CD4-positive, alpha-beta memory T cell (primary cell): ENCODE data around the gene ATXN7L1. TPM values are rescaled to one million over a fixed set of nuclear protein-coding genes. Genes with fewer than 3 reads are reported as not detected.

Experiments
- CTCF ChIA-PET: fragments of 350-600 bp; sonication (Branson Sonifier 250); formaldehyde crosslinking; loops from one replicate; lab custom pipeline; 2021; ENCODE audit warnings: inconsistent platforms; ENCODE audit not compliant: partially characterized antibody; lab: Charles Lee
- POLR2A ChIA-PET: fragments of 350-600 bp; sonication (Branson Sonifier 250); formaldehyde crosslinking; loops from one replicate; lab custom pipeline; 2021; ENCODE audit not compliant: partially characterized antibody; lab: Charles Lee
- DNase-seq, 5 donors: peaks; one replicate each; pipeline versions ENCODE4 v3.0.0 to v3.0.0-alpha.2; 2020 to 2022; ENCODE audit warnings: mixed read lengths in 1 of 5
- H3K27ac ChIP-seq: one replicate; pipeline ENCODE4 v1.7.0; 2013; ENCODE audit warnings: low read depth, low read length
- H3K27me3 ChIP-seq: 2 replicates; pipeline ENCODE4 v1.7.0; 2013; ENCODE audit warnings: mild to moderate bottlenecking, low read length, moderate library complexity; ENCODE audit not compliant: insufficient read depth
- H3K36me3 ChIP-seq: 2 replicates; pipeline ENCODE4 v1.7.0; 2013; ENCODE audit warnings: mild to moderate bottlenecking, low read length, moderate library complexity; ENCODE audit not compliant: insufficient read depth
- H3K4me1 ChIP-seq: 2 replicates; pipeline ENCODE4 v1.7.0; 2013; ENCODE audit warnings: mild to moderate bottlenecking, low read length, moderate library complexity; ENCODE audit not compliant: insufficient read depth
- H3K4me3 ChIP-seq, 2 donors: one replicate each; pipeline ENCODE4 v1.7.0; 2013; ENCODE audit warnings: low read length in 2 of 2, mild to moderate bottlenecking in 1 of 2
- H3K9me3 ChIP-seq, 2 donors: one replicate each; pipeline ENCODE4 v1.7.0; 2013; ENCODE audit warnings: low read length in 2 of 2, control low read depth in 1 of 2; ENCODE audit not compliant: control insufficient read depth in 1 of 2
- H3K27ac Mint-ChIP-seq, 7 donors: one replicate each; pipeline ENCODE4 v1.8.0; 2020 to 2021; ENCODE audit warnings: mixed read lengths in 7 of 7, mild to moderate bottlenecking in 6 of 7, inconsistent platforms in 3 of 7, moderate library complexity in 3 of 7
- H3K27me3 Mint-ChIP-seq, 2 donors: one replicate each; pipeline ENCODE4 v1.8.0; 2020 to 2021; ENCODE audit warnings: mixed read lengths in 2 of 2
- H3K36me3 Mint-ChIP-seq, 2 donors: one replicate each; pipeline ENCODE4 v1.8.0; 2020 to 2021; ENCODE audit warnings: mixed read lengths in 2 of 2, inconsistent platforms in 1 of 2, mild to moderate bottlenecking in 1 of 2
- H3K4me1 Mint-ChIP-seq, 4 donors: one replicate each; pipeline ENCODE4 v1.8.0; 2020 to 2021; ENCODE audit warnings: mixed read lengths in 4 of 4, mild to moderate bottlenecking in 1 of 4
- H3K4me3 Mint-ChIP-seq, 8 donors: one replicate each; pipeline ENCODE4 v1.8.0; 2020 to 2021; ENCODE audit warnings: mixed read lengths in 8 of 8, mild to moderate bottlenecking in 7 of 8, moderate library complexity in 6 of 8, inconsistent platforms in 3 of 8
- H3K9me3 Mint-ChIP-seq, 8 donors: one replicate each; pipeline ENCODE4 v1.8.0; 2020 to 2021; ENCODE audit warnings: mixed read lengths in 8 of 8, mild to moderate bottlenecking in 5 of 8, inconsistent platforms in 3 of 8, moderate library complexity in 1 of 8
- intact Hi-C: fragments of 100-400 bp; cut with micrococcal nuclease; formaldehyde crosslinking; loops from one replicate; pipeline ENCODE4 v1.15.1; 2023
- polyA plus RNA-seq, 2 donors: library from polyadenylated mRNA; unstranded; fragments of 300-500 nt; fragmentation: Illumina TruSeq; gene quantifications; one replicate each; pipeline ENCODE4 v1.2.3, GENCODE V29; 2021
- total RNA-seq, 2 experiments: library from RNA; stranded (reverse); gene quantifications; one replicate each; pipeline ENCODE4 v1.2.3, GENCODE V29; 2021

Gene ATXN7L1
- total and polyA plus RNA-seq, 4 experiments from 2014 or later, result 8.7 to 62.2 (median 42.6) TPM

GRCh38 chr7:105875505-105875904 is 894 bp downstream of the ATXN7L1 start:
- DNase-seq, result no peak
- H3K36me3 ChIP-seq, result no peaks in the 10 kb centered on the region
- POLR2A ChIA-PET, result interaction anchor here (0.6 to 1.0 kb wide), 7 partner anchors 24 to 684 kb away, joined by 3 to 10 read pairs (median 3); no protein-coding TSS in a partner anchor
- Mint-ChIP-seq H3K4me3 (peak overlapping the region; percentile 95 to 100 (median 98)), H3K4me1 (peaks cover 43 to 63% (median 50%) of the 10 kb centered on the region in 4 donors), H3K36me3 (peaks cover 12 to 14% of the 10 kb centered on the region in 2 donors), H3K27ac (peak overlapping the region; percentile 82 to 99 (median 96)), H3K27me3 (no peaks in the 10 kb centered on the region), H3K9me3 (no peaks in the 10 kb centered on the region)
- no peaks in the 10 kb centered on the region for H3K27me3 ChIP-seq
- CTCF ChIA-PET, result interaction anchor here (1.1 to 2.3 kb wide), 3 partner anchors 12 to 115 kb away, joined by 3 to 7 read pairs (median 3); no protein-coding TSS in a partner anchor
- peak overlapping the region; percentile 78 to 92 for H3K4me3 ChIP-seq
- H3K4me1 ChIP-seq, result peaks cover 52% of the 10 kb centered on the region
- no peaks in the 10 kb centered on the region for H3K9me3 ChIP-seq
- peak overlapping the region; percentile 82 for H3K27ac ChIP-seq
- intact Hi-C loops, result loop anchor here (5.0 kb wide), 1 partner anchor 237 kb away; the partner anchor contains the start of gene SYPL1

- intact Hi-C loops, result no loop called here
- ChIA-PET CTCF (interaction anchor here (2.3 kb wide), 1 partner anchor 11 kb away, joined by 7 read pairs; no protein-coding TSS in a partner anchor), POLR2A (interaction anchor here (1.0 kb wide), 1 partner anchor 25 kb away, joined by 3 read pairs; no protein-coding TSS in a partner anchor)
- no peaks in the 10 kb centered on the region for H3K9me3 ChIP-seq
- peak overlapping the region in 5 of 8 donors; percentile 17 to 53 (median 39) for H3K4me3 Mint-ChIP-seq
- no peaks in the 10 kb centered on the region for H3K36me3 ChIP-seq
- H3K27ac ChIP-seq, result no peak overlapping the region
- H3K27ac Mint-ChIP-seq, result peak overlapping the region in 1 of 7 donors; percentile 24
- H3K27me3 ChIP-seq, result no peaks in the 10 kb centered on the region
- H3K9me3 Mint-ChIP-seq, result no peaks in the 10 kb centered on the region
- H3K27me3 Mint-ChIP-seq, result no peaks in the 10 kb centered on the region
- no peak overlapping the region for H3K4me3 ChIP-seq
- peaks cover 14% of the 10 kb centered on the region in 2 donors for H3K36me3 Mint-ChIP-seq
- H3K4me1 Mint-ChIP-seq, result peaks cover 35 to 54% (median 45%) of the 10 kb centered on the region in 4 donors
- no peak for DNase-seq
- peaks cover 38% of the 10 kb centered on the region for H3K4me1 ChIP-seq
Observed at GRCh38 chr7:105874055-105874454, 2.3 kb downstream of the ATXN7L1 start.

- H3K27ac ChIP-seq, result no peak overlapping the region
- H3K36me3 ChIP-seq, result no peaks in the 10 kb centered on the region
- Mint-ChIP-seq H3K27ac (no peak overlapping the region), H3K36me3 (peaks cover 14% of the 10 kb centered on the region in 2 donors), H3K27me3 (no peaks in the 10 kb centered on the region), H3K4me3 (peak overlapping the region in 1 of 8 donors; percentile 16), H3K4me1 (peaks cover 19 to 38% (median 29%) of the 10 kb centered on the region in 4 donors), H3K9me3 (no peaks in the 10 kb centered on the region)
- no peak for DNase-seq
- CTCF ChIA-PET, result interaction anchor here (1.1 to 2.3 kb wide), 4 partner anchors 9 to 112 kb away, joined by 3 to 5 read pairs (median 4); no protein-coding TSS in a partner anchor
- intact Hi-C loops, result no loop called here
- H3K9me3 ChIP-seq, result no peaks in the 10 kb centered on the region
- POLR2A ChIA-PET, result interaction anchor here (1.1 kb wide), 1 partner anchor 181 kb away, joined by 3 read pairs; no protein-coding TSS in a partner anchor
- peaks cover 22% of the 10 kb centered on the region for H3K4me1 ChIP-seq
- no peaks in the 10 kb centered on the region for H3K27me3 ChIP-seq
- no peak overlapping the region for H3K4me3 ChIP-seq
Observed at GRCh38 chr7:105872491-105872890, 3.9 kb downstream of the ATXN7L1 start.

GRCh38 chr7:105871142-105871541 is 5.3 kb downstream of the ATXN7L1 start:
- Mint-ChIP-seq H3K27me3 (no peaks in the 10 kb centered on the region), H3K36me3 (peaks cover 11 to 17% of the 10 kb centered on the region in 2 donors), H3K27ac (no peak overlapping the region), H3K4me3 (no peak overlapping the region), H3K9me3 (no peaks in the 10 kb centered on the region), H3K4me1 (peaks cover 20 to 35% (median 24%) of the 10 kb centered on the region in 4 donors)
- POLR2A ChIA-PET, result interaction anchor here (0.6 to 1.1 kb wide), 2 partner anchors 68 to 179 kb away, joined by 3 read pairs; no protein-coding TSS in a partner anchor
- intact Hi-C loops, result no loop called here
- Histone ChIP-seq H3K27ac (no peak overlapping the region), H3K9me3 (no peaks in the 10 kb centered on the region), H3K36me3 (no peaks in the 10 kb centered on the region), H3K4me1 (peaks cover 19% of the 10 kb centered on the region), H3K4me3 (no peak overlapping the region), H3K27me3 (no peaks in the 10 kb centered on the region)
- no peak for DNase-seq
- CTCF ChIA-PET, result interaction anchor here (1.0 to 2.3 kb wide), 3 partner anchors 21 to 171 kb away, joined by 4 to 5 read pairs (median 5); no protein-coding TSS in a partner anchor

GRCh38 chr7:105866102-105866801 is 10.1 kb downstream of the ATXN7L1 start:
- ChIA-PET CTCF (no interaction called here), POLR2A (interaction anchor here (1.4 kb wide), 1 partner anchor 9 kb away, joined by 3 read pairs; no protein-coding TSS in a partner anchor)

GRCh38 chr7:105863876-105864275 is 12.5 kb downstream of the ATXN7L1 start:
- ChIA-PET POLR2A (no interaction called here), CTCF (interaction anchor here (0.6 to 2.2 kb wide), 6 partner anchors 9 to 104 kb away, joined by 3 to 7 read pairs (median 3); no protein-coding TSS in a partner anchor)
- H3K4me3 ChIP-seq, result no peak overlapping the region
- no peaks in the 10 kb centered on the region for H3K9me3 ChIP-seq
- Mint-ChIP-seq H3K36me3 (peaks cover 0 to 4% of the 10 kb centered on the region in 2 donors), H3K27me3 (no peaks in the 10 kb centered on the region), H3K27ac (no peak overlapping the region), H3K9me3 (no peaks in the 10 kb centered on the region), H3K4me3 (no peak overlapping the region), H3K4me1 (peaks cover 0 to 7% (median 3%) of the 10 kb centered on the region in 4 donors)
- no peak overlapping the region for H3K27ac ChIP-seq
- intact Hi-C loops, result no loop called here
- no peaks in the 10 kb centered on the region for H3K27me3 ChIP-seq
- no peak for DNase-seq
- H3K36me3 ChIP-seq, result no peaks in the 10 kb centered on the region
- H3K4me1 ChIP-seq, result no peaks in the 10 kb centered on the region

More at GRCh38 chr7:105866102-105866801, 10.1 kb downstream of the ATXN7L1 start:
- Mint-ChIP-seq H3K9me3 (no peaks in the 10 kb centered on the region), H3K27me3 (no peaks in the 10 kb centered on the region), H3K4me1 (peaks cover 0 to 6% (median 2%) of the 10 kb centered on the region in 4 donors), H3K27ac (no peak overlapping the region), H3K4me3 (no peak overlapping the region), H3K36me3 (peaks cover 2 to 4% of the 10 kb centered on the region in 2 donors)
- no peaks in the 10 kb centered on the region for H3K36me3 ChIP-seq
- H3K27me3 ChIP-seq, result no peaks in the 10 kb centered on the region
- no peak for DNase-seq
- H3K27ac ChIP-seq, result no peak overlapping the region
- intact Hi-C loops, result no loop called here
- H3K4me3 ChIP-seq, result no peak overlapping the region
- no peaks in the 10 kb centered on the region for H3K9me3 ChIP-seq
- H3K4me1 ChIP-seq, result no peaks in the 10 kb centered on the region

GRCh38 chr7:105862770-105863169 is 13.6 kb downstream of the ATXN7L1 start:
- Mint-ChIP-seq H3K9me3 (no peaks in the 10 kb centered on the region), H3K27me3 (no peaks in the 10 kb centered on the region), H3K4me3 (no peak overlapping the region), H3K36me3 (peaks cover 0 to 4% of the 10 kb centered on the region in 2 donors), H3K27ac (no peak overlapping the region), H3K4me1 (peaks cover 7 to 15% (median 10%) of the 10 kb centered on the region in 4 donors)
- Histone ChIP-seq H3K27ac (no peak overlapping the region), H3K9me3 (no peaks in the 10 kb centered on the region), H3K4me1 (peaks cover 8% of the 10 kb centered on the region), H3K36me3 (no peaks in the 10 kb centered on the region), H3K4me3 (no peak overlapping the region), H3K27me3 (no peaks in the 10 kb centered on the region)
- DNase-seq, result no peak
- POLR2A ChIA-PET, result interaction anchor here (1.4 kb wide), 1 partner anchor 13 kb away, joined by 5 read pairs; no protein-coding TSS in a partner anchor
- CTCF ChIA-PET, result interaction anchor here (0.9 to 2.2 kb wide), 2 partner anchors 12 to 13 kb away, joined by 4 to 7 read pairs; no protein-coding TSS in a partner anchor
- intact Hi-C loops, result no loop called here
